ENCODE data around the gene TIPIN.

Gene TIPIN

GRCh38 chr15:66296186-66296585 is 60.3 kb downstream of the TIPIN start:
- no peak for DNase-seq

- DNase-seq, result peak; percentile 12
These were observed 61.6 kb downstream of the TIPIN start for GRCh38 chr15:66294932-66295235.

- DNase-seq, result peak; percentile 42
These were observed 62.1 kb downstream of the TIPIN start for GRCh38 chr15:66294157-66294931.

DNA sequence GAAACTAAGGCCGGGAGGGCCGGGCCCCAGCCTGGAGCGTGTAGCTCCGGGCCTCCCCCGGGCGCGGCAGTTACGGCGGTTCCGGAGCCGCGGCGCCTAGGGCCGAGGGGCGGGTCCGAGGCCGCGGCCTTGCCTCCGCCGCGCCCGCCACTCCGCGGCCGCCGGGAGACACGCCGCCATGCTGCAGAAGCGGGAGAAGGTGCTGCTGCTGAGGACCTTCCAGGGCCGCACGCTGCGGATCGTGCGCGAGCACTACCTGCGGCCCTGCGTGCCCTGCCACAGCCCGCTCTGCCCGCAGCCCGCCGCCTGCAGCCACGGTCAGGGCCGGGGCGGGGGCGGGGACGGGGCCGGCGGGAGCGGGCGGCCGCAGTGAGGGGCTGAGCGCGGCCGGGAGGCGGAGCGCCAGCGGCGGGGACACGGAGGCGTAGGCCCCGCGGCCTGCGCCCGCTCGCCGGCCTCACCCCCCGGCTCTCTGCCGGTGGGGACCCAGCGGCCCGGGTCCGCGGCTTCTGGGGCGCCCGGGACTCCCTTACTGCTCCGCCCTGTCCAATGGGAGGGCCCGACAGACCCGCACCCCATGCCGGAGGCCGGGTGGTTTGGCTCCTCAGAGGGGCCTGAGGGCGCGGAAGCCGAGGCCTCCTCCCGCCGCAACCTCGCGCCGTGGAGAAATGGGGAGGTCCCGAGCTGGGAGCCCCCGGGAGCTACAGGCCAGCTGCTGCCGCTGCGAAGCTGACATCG is 62.9 kb downstream of the TIPIN start, which contains the start of gene DIS3L:
Gene DIS3L (plus strand): TSS at position 150 of the 738 bp plus-strand sequence. CDS start 29 bp downstream, at position 179.
- DNase-seq, result peak; percentile 77

DNA sequence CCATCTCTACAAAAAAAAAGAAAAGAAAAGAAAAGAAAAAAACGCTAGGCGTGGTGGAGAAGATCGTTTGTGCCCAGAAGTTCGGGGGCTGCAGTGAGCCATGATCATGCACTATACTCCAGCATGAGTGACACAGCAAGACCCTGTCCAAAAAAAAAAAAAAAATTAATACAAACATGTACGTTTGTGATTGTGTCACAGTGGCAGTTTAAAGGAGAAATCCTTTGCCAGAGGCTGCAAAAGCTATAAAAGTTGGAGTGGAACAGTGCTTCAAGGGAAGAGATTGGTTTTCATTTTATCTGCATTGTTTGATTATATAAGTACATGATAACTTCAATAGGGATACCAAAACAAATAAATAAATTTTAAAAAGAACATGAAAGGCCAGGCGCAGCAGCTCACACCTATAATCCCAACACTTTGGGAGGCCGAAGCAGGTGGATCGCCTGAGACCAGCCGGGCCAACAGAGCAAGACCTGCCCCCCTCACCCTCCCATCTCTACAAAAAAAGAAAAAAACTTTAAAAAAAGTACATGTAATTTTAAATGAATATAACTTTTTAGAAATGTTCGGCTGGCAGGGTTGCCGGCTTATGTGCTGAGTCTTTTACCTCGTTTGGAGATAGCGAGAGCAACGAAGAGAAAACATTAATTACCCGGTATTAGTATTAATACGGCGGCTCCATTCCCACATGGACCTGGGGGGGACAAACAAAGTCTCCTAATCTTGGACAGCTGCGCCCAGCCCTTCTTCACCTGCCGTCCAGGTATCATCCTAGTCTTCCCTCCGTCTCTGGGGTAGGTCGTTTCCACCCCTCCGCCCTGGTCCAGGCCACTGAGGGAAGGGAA is 63.7 kb downstream of the TIPIN start:
- no peak for DNase-seq

DNA sequence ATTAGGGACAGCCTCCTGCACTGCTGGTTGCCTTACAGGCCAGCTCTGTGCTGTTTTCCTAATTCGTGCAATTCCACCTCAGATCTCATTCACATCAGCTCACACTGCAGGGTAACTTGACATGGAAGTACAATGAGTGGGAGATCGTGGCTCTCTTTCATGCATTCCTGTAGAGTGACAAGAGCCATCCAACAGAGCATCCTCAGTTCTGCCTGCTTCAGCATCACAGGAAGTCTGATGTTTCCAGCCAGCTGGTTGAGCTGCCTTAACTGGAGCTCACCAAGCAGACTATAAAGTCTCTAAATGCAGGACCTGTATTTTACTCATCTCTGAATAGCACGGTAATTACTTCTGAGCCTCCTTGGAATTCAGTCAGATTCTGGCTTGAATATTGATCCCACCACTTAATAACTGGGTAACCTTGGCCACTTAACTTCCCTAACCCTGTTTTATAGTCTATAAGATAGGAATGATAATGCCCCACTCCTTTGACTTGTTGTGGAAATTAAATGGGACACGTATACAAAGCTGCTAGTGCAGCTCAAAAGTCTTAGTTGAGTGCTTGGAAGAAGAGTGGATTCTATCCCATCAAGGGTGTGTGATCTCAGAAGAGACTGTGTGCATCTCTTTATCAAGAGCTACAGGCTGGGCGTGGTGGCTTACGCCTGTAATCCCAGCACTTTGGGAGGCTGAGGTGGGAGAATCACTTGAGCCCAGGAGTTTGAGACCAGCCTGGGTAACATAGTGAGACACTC is 64.5 kb downstream of the TIPIN start:
- no peak for DNase-seq

DNA sequence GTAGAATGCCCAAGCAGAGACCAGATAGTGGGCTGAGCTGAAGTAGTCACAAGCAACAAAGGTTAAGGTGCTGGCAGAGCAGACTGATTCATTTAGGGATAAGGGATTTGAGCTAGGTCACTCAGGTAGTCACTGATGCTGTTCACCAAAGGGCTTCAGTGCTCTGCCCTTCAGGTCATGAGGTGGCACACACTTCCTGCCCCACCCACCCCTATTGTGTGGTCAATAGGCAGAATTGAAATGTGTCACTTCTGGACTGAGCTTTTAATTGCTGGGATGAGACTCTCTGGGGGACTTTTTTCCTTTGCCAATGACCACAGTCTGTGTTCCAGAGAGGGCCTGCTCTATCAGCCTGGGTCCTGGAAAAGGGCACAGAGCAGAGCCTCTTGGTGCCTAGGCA is 66.0 kb downstream of the TIPIN start:
- peak; percentile 42 for DNase-seq

GRCh38 chr15:66290007-66290406 is 66.5 kb downstream of the TIPIN start:
- no peak for DNase-seq

DNA sequence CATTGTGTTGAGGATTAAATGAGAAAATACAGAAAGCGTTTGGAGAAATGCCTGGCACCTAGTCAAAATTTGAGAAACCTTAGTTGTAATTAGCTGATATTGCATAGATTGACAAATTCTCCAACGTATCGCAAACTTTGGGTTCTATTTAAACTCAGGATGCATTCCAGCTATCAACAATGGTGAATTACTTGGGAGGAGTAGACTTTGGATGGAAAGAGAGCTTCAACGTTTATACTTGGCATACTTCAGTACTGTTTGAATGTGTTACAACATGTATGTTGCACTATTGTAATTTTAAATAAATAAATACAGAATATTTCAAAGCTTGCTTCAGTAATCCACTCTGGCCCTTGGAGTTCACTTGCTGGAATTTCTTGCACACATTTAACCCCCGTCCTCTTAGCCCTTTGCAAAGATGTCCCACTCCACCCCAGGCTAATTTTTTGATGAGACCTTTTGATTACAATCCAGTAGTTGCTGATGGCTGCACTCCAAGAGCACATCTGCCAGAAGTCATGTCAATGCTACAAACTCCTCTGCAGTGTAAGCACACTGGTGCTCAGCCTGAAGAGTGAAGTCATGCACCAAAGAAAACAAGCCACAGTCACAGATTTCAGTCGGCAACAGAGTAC is 67.8 kb downstream of the TIPIN start:
- DNase-seq, result no peak

GRCh38 chr15:66288093-66288492 is 68.4 kb downstream of the TIPIN start:
- no peak for DNase-seq

GRCh38 chr15:66287461-66288057 is 68.9 kb downstream of the TIPIN start:
- peak; percentile 18 for DNase-seq
